ENCODE results near the gene RALGPS1.
"Not testable (repeated sequence)": the region's sequence is repeated elsewhere in the genome, so short reads cannot be mapped to it uniquely, and the experiment has no call there.

Gene RALGPS1

DNA sequence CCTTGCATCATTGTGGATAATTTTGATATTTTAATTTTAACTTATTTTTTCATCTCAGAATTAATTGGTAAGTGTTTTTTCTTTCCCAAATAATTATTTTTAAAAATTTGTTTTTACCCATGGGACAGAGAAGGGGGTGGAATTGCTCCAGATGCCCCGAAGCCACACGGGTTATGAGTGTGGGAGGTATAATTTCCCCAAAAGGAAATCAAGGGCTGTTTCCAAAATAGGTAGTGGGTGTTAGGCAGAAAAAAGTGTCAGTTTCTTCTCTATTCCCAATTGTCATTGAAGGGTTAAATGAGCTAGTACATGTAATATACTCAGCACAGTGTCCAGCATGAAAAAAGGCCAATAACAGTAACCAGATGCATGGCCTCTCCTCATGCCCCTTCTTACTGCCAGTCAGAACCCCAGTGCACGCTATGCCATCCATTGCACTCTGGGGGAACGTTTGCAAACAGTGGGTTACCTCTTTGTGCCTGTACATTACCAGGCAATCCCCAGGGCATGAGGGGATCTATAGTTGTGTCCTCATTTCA is 244.3 kb downstream of the RALGPS1 start:
- no peak for DNase-seq (ENCODE audit: low spot score)

DNA sequence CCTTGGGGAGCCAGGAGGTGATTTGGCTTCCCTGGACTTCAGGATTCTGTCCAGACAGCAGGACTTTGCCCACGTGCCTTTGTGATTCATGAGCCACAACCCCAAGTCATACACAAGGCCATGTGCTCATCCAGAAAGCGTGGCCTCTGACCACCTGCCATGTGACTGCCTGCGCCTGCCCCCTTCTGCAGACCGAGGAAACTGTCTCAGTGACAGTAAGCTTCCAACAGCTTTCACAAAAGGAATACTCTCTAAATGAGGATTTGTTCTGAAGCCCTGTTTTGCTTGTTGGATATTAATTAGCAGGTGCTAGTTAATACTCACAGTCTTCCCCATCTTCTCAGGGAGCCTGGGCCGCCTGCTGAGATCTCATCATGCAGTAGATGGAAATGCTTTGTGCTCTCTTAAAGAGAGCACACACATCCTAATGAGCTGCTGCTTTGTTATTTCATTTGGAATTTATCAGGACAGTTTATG is 244.8 kb downstream of the RALGPS1 start:
- no peak for DNase-seq (ENCODE audit: low spot score)

DNA sequence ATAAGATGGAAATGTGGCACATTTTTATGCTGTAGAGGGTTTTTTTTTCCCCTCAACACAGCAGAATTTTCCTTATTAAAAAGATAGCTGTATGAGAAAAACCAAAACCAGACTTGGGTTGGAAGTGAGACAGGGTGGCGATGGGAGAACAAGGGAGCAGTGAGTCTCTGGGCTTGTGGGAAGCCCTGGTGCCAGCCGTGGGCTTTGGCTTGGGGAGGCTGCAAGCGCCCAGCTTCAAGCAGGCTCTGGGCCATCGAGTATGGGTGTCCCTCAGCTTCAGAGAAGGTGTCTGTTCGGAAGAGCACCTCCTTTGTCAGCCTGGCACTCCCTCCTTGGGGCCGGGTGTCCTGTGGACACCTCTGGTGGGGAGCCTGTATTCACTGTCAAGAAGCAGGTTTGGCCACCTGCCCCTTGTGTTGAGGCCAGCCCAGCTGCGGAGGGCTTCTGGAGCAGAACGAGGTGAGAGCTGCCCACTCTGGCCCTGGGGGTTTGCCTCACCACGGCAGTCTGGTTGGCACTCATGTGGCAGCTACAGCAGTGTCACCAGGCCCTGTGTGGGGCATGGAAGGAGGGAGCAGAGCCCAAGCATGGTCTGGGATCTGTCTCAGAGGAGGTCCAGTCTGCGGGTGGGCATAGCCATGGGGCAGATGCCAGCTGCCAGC is 245.5 kb downstream of the RALGPS1 start:
- DNase-seq (ENCODE audit: low spot score) = no peak

DNA sequence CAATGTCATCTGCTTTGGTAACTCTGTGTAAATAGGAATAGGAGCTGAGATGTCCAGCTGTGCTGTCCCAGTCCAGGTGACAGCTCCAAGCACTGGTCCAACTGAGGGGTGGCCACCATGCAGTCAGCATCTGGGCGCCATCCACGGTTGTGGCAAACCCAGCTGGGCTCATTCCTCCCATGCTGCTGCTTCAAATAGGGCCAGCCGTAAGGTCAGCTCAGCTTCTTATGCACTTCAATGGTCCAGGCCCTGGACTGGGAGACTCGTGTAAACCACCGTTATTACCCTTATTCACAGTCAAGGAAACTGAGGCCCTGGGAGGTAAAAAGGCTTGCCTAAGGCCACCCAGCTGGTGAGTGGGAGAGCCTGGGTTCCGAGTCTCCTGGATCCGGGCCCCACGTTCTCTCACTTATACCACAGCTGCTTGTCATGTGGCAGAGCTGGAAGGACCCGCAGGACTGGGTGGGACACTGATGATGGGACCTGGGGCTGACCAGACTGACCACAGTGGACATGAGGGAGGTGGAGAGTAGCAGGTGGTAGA is 246.6 kb downstream of the RALGPS1 start:
- no peak for DNase-seq (ENCODE audit: low spot score)

DNA sequence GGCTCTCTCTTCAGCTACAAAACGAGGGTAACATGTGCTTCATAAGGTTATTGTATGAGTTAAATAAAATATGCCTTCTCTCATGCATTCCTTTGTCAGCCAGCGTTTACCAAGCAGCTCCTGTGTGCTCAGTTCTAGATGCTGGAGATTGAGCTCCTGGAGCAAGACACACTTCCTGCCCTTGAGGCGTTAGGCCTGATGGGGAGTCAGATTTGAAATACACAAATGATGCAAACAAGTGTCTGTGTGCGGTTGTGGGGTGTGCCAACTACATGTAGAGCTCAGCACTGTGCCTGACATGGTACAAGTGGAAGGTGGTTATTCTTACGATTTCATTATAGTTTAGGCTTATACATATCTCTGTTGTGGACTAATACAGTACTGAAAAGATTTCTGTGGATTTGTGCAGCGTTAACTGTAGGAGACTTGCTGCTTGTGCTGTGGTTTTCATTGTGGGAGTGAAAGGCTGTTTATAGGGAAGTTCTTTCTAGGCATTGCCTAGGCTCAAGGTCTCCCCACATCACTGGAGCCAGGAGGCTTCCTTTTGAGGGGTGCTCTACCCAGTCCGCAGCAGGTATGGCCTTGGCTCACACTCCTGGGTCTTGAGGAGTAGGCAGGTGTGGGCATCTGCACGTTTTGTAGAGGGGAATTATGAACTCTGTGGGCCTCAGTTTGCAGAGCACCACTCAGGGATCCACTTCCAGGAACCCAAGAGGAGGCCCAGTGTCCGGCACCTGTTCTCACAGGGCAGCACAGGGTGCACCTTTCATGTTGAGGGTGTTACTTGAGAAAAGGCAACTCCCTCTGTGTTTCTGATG is 247.7 kb downstream of the RALGPS1 start:
- DNase-seq (ENCODE audit: low spot score) = no peak

DNA sequence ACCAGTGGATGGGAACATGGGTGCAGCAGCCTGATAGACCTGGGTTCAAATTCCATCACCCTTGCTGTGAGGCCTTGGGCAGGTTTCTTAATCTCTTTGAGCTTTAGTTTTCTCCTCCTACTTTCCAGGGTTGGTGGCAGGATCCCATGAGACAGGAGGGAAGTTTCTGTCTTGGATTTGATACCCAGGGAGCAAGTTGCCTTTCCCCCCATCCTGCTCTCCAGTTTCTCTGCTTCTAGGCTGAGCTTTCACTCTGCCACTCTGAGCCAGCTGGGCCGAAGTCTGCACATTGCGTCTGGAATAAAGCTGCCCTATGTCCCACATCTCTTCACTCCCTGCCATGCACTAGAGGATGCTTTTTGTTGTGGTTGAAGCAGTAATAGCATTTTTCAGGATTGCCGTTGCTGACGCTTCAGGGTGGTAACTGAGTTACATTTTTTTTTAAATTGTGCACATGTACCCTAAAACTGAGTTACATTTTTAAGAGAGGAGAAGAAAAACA is 248.3 kb downstream of the RALGPS1 start:
- DNase-seq (ENCODE audit: low spot score) = no peak

DNA sequence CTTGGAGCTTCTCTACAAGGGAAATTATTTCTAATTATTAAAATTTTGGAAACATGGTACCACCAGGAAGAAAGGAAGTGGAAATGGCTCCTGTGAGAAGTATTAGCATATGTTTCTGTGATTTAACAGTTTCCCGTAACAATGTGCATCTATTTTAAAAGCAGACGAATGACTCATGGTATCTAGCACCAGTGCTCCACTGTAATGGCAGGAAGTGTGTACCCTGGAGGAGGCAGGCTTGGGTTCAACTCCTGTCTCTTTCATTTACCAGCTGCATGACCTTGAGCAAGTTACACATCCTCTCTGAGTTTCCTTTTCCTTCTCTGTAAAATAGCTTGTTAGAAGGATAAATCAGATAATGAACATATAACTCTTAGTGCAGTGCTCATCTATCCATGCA is 248.8 kb downstream of the RALGPS1 start:
- no peak for DNase-seq (ENCODE audit: low spot score)

DNA sequence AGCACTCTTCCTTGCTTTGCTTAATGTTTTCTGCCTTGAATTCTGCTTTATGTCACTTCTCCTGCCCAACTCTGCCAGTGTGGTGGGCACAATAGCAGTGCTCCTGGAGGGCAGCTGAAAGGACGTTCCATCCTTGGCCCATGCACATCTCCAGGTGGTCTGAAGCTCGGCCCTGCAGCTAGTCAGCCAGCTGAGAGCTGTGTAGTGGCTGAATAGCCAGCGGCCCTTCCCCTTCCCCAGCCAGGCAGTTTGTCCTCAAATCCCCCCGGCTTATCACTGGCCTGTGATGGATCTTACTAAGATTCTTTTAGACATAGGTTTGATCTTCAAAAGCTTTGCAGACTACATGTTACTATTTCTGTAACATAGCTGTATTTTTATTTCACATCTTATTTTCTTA is 250.5 kb downstream of the RALGPS1 start:
- no peak for DNase-seq (ENCODE audit: low spot score)

DNA sequence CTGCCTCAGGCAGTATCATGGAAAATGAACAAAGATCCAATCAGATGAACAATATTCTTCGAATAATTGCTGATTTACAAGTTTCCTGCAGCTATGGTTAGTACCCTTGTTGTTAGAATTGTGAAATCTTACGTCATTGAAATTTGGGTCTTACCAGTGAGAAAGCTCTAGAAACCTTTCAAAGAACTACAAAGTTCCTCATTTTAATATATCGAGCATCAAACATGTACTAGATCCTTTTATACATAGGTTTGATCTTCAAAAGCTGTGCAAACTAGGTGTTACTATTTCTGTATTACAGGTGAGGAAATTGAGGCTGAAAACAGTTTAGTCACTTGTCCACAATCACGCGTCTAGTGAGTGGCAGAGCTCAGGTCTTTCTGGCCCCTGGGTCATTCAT is 251.5 kb downstream of the RALGPS1 start:
- DNase-seq (ENCODE audit: low spot score) = no peak

DNA sequence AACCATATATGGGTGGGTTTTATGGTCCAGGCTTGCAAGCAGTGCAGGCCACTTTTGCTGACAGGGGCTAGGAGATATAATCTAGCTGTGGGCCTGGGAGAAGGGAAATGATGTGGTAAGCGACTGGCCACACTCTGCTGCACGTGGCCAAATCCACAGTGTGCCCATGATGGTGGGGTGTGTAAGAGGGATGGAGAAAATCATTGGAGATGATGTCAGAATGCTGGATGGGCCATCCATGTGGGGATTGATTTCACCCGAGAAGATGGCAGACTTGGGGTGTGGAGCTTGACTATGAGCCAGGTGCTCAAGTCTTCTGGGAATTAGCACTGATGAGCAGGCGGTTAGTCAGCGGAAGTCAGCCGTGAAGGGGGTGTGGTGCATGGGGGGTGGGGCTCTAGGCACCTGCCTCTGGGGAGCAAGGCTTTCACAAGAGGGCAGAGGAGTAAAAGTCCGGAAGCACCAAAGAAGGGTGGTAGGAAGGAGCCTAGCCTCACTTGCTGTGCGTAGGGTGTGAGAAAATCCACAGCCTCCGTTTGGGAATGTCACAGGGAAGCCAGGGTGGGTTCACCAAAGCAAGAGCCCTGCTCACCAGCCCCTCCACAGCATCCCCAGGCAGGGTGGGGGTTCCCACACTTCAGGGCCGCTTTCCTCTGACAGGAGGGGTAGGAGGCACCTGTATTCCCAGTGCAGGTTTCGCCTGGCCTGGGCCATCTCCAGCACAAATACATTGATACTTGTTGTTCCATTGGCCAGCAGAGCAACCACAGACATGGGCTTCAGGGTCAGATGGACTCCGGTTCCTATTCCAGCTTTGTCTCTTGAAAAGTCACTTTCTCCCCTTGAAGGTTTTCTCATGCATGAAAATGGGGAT is 252.3 kb downstream of the RALGPS1 start:
- no peak for DNase-seq (ENCODE audit: low spot score)

DNA sequence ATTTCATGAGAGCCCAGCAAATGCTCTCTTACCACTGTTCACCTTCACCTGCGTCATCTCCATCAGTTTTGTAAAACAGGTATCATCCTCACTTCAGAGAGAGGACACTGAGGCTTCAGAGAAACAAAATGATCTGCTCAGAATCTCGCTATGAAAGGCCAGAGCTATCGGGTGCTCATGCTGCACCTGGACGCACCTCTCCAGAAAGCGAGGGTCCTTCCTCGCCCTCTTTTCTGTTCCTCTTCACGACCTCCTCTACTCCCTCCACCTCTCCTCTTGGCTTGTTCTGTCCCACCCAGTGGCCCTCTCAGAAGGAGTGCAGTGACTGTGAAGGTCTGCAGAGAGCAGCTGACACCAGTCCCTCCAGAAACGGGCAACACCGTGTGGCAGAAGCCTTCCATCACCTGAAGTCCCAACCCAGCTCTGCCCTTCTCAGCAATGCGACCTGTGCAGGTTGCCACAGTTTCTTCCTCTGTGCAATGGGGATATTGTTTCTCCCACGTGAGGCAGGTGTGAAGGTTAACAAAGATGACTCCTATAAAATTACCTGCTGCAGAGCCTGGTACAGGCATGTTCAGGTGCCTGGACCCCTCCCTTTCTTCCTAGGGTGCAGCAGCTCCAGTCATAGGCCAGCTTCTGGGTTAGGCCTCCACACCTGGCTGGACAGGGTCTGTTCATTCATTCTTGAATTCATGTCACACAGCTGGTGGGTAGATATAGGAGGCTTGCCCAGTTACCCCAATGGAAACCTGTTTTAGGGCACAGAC is 253.2 kb downstream of the RALGPS1 start:
- DNase-seq (ENCODE audit: low spot score) = no peak

DNA sequence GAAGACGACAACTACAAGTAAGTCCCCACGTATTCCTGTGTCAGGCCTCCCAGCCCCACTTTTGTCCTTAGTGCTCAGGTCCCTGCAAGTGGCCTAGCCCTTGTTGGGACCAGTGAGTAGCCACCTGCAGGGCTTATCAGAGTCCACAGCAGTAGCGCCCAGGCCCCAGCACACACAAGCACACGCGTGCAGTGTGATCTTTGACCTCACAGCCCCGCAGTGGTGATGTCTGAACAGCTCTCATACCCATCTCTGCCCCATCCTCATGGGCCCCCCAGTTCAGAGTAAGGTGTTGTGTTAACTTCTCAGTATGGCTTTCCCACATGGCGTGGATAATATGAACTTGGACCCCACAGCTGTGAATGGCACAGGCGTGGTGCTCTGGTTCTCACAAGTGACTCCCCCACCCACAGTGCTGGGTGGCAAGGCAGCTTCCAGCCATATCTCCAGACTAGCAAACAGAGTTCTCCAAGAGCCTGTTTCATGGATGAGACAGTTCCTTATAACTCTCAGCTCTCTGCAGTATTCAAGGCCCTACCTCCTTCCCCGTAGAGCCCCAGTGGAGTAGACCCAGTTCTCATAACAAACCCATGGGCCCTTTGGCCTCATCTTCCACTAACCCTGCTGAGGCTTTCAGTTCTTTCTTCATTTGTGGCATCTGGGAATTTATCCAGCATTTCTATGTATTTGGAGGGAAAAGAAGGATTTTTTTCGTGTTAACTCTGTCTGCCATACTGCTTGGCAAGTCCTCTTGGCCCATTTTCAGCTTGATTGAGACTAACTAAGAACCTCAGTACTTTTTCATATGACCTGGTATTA is 254.4 kb downstream of the RALGPS1 start:
- no peak for DNase-seq (ENCODE audit: low spot score)

DNA sequence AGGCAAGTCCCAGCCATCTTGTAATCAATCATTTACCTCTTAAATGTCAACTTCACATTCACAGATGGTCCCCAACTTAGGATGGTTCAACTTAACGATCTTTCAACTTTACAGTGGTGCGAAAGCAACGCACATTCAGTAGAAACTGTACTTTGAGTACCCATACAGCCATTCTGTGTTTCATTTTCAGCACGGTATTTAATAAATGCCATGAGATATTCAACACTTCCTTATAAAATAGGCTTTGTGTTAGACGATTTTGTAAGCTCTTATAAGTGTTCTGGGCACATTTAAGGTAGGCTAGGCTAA is 254.9 kb downstream of the RALGPS1 start:
- DNase-seq (ENCODE audit: low spot score) = no peak

DNA sequence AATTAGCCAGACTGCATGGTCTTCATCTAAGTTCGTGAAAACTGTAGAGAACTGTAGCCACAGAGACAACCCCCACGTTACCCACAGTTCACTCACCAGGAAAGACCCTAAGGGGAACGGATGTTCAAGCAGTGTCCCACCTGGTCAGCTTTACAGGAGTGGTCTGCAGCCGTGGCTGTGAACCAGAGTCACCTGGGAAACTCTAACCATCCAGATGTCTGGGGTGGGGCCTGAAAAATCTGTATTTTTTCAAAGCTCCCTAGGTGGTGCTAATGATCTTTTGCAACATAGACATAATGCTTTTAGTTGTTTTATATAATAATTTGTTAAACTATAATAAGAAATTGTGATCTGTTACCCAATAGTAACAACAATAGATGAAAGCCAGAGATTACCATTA is 255.5 kb downstream of the RALGPS1 start:
- DNase-seq (ENCODE audit: low spot score) = no peak

DNA sequence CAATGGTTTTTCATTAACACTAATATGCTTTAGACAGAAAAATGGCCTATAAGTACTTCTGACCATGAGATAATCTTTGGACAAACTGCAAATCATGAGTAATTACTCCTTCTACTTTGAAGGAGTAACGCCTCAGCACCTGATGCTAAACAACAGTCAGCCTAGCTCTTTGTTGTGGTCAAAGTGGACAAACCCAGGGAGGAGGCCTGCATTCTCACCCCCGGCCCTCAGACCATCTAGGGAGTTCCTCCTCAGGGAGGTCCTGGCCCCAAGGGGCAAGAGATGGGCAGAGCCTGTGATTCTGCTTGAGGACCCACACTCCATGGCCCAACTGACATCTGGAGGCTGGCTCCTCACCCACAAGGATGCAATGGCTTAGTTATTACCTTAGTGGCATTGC is 256.1 kb downstream of the RALGPS1 start:
- DNase-seq (ENCODE audit: low spot score) = no peak

DNA sequence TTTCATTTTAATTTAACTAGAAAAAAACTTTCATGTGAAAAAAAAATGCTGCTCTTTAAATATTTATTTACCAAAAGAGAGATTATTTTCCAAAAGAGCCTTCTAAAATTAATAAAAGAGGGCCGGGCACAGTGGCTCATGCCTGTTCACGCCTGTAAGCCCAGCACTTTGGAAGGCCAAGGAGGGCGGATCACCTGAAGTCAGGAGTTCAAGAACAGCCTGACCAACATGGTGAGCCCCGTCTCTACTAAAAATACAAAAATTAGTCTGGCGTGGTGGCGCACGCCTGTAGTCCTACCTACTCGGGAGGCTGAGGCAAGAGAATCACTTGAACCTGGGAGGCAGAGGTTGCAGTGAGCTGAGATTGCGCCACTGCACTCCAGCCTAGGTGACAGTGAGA is 256.8 kb downstream of the RALGPS1 start:
- DNase-seq (ENCODE audit: low spot score) = not testable (repeated sequence)

DNA sequence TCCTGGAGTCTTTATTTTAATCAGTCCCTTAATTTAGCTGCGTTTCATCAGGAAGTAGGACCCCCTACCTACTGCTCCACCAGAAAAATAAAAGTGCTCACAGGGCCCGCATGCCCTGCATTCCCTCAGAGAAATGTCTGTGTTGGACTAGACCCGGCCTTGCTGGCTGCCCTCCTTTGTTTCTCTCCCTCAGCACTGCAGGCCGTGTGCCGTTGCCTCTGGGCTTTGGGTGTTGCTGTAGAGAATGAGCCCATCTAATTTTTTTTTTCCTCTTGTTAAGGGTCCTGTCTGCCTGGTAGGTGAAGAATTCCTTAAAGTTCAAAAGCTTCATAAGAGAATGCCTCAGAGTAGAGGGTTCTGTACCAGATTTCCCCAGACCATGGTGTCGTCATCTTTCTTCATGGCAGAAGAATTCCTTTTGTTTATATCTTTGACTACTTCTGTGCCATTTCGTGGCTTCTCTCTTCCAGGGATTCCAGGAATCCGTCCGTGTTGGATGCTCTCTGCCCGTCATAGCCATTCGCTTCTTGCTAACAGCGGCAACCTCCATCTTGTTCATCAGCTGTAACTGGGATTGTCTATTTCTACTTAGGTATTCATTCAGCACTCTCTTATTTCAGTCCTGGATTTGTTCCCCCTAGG is 257.6 kb downstream of the RALGPS1 start:
- DNase-seq (ENCODE audit: low spot score) = no peak

DNA sequence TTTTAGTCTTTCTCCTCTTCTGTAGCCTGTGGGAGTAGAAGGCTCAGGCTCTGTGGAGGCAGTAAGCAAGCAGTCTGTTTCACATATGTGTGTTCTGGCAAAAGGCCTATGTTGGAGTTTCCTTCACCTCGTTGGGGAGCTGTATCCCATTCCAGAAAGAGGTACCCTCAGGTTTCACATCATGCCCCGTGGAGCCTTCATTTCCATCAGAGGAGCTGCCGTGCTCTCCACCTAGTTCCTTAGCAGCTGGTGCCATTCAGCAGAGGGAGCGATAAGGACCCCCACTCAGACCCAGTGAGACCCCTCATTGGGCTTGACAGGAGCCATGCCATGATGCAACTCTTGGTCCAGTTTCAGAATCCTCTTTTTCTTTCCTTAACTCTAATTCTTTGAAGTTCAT is 258.5 kb downstream of the RALGPS1 start:
- DNase-seq (ENCODE audit: low spot score) = no peak

DNA sequence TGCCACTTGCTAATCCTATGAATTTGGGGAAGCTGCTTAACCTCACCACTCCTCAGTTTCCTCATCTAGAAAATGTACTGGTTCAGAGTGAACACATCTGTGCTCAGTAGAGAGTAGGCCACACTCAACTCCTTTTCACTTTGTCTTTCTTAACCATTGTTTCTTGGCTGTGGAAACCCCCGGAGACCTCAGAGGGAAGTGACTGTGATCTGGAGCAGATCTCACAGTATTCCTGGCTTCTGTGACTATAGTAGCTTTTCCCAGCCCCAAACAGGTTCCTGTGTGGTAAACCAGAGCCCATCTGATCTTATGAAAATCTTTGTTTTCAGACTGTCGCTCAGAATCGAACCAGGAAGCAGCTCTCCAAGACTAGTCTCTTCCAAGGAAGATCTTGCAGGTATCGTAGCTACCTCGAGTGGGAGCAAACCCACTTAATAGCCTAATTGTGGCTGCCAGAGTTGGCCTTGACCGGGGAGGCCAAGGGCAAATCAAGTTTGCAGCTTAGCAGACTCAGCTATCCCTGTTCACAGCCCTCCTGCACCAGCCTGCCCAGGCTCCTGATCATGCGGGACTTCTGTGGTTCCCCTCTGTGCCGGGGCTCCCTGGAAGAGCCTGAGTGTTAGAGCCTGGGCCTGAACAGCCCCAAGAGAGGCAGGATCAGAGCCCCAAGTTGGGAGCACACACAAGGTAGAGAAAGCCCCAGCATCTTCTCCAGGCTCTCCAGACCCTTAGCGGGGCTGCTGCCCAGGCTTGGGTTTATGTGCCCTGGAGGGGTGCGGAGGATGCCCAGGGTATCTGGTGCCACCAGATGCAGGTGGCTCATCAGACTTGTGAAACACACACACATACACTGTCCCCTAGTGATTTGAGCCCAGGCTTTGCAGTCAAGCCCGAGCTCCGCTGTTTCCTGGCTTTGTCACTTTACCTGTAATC is 260.1 kb downstream of the RALGPS1 start:
- DNase-seq (ENCODE audit: low spot score) = no peak

All from hematopoietic multipotent progenitor cell treated with erythropoietin and hydrocortisone succinate and interleukin-3 and kit ligand, for 17 days (in vitro differentiated cells).